ENCODE data around the gene BCL2L1. TPM values are rescaled to one million over a fixed set of nuclear protein-coding genes. Genes with fewer than 3 reads are reported as not detected.
A peak's percentile ranks its signal among the peaks of the same experiment; 100 is the strongest.

The BCL2L1 gene
- total RNA-seq, 1 experiment from 2014 or later = 226 TPM

DNA sequence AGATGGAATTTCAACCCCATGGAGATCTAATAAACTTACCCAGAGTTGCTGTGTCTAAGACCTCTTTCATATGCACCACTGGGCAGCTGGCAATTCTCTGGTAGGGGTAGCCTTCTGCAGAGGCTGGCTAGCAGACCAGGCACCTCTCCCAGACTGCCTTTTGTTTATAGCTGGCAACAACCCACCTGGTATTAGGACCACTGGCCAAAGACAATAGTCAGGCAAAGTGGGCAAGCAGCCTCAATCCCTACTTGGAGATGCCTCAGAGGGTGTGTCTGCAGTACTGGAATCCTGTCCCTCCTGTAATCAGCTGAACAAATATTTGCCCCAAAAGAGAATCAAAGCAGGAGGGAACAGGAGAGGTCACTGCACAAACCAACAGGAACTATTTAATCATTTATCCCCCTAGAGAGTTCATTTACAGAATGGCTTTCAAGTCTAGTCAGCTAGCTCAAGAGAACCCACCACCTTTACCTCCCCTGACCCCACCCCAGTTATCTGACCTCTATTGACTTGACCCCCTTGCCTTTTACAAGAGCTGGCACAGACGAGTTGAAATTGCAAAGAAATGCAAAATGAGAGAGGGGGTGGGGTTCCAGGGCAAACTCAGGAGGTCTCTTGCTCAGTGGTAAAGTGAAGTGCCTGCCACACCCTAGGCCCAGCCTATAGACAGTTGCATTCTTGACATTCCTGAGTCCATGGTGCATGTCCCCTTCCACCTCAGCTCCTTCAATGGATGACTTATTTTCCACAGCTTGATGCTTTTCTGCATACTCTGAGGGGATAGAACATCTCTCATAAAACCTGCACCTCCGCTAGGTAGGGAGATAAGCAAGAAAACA lies 2.8 kb downstream of the BCL2L1 start (continued):
- no peak for TF ChIP-seq CBX3 (IDR thresholded peaks at IDR 0.05; ENCODE audit: low read depth)
- no peak for TF ChIP-seq CEBPB (IDR thresholded peaks at IDR 0.05; ENCODE audit: low read depth)
- no peak for TF ChIP-seq EGR1 (IDR thresholded peaks at IDR 0.05; ENCODE audit: low read depth)

DNA sequence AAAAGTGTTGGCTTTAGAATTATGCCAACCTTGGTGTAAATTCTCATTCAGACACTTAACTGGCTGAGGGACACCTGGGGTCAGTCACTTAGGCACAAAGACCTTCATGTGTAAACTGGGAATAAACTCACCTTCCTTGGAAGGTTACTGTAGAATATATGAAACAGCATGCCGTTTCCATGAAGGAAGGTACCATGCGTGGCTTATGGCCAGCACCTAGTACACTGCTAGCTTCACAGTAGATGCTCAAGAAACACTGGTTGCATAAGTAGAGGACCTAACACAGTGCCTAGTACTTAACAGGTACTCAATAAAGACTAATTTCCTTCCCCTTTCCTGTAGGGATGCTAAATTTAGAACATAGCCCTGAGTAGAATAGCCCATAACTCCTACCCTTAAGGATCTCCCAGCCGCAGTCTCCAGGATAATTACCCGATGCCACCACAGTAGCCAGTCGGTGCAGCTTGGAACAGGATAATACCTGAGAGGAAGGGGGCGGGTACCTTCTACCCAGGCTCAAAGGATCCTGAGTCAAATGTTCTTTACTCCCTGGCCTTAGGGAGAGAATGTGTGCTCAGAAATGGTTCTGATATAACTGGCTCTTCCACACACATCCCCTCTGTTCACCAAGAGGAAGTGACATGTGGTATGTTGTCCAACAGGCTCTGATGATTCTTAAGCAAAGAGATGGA lies 3.6 kb downstream of the BCL2L1 start:
- Histone ChIP-seq H3K4me1 (ENCODE audit: control insufficient read depth in 1 of 2, insufficient read depth in 2 of 2, low read length in 2 of 2) (peaks cover 75 to 85% of the 10 kb centered on the region in 2 experiments), H4K20me1 (ENCODE audit: insufficient read depth) (no peaks in the 10 kb centered on the region), H3K9me3 (ENCODE audit: control insufficient read depth in 1 of 2, insufficient read depth in 1 of 2, low read depth in 1 of 2, low read length in 2 of 2) (no peaks in the 10 kb centered on the region), H3K9ac (ENCODE audit: low read length) (peak overlapping the region; percentile 96), H3K4me3 (replicated peaks in 1 of 2; ENCODE audit: low read depth in 1 of 2, low read length in 2 of 2) (peak overlapping the region in 1 of 2 experiments; percentile 82; a peak in 3 of 4 replicates), H3K4me2 (ENCODE audit: low read length) (peak overlapping the region; percentile 94), H3K27me3 (ENCODE audit: insufficient read depth, low read length) (no peaks in the 10 kb centered on the region), H3K9me2 (ENCODE audit: insufficient read depth) (no peaks in the 10 kb centered on the region), H3K36me3 (ENCODE audit: control insufficient read depth in 1 of 2, insufficient read depth in 2 of 2, low read length in 2 of 2) (peaks cover 5 to 62% of the 10 kb centered on the region in 2 experiments), H3K79me2 (ENCODE audit: insufficient read depth, low read length) (peaks cover 92% of the 10 kb centered on the region), H2AFZ (ENCODE audit: low read depth, low read length, poor library complexity, severe bottlenecking) (no peak overlapping the region), H3K27ac (ENCODE audit: low read depth, low read length) (peak overlapping the region; percentile 98)
- RAD21 ChIA-PET (ENCODE audit: low non-redundant PET in 1 of 2, low total read pairs in 2 of 2, uncharacterized antibody in 2 of 2, unreplicated experiment in 2 of 2) = interaction anchor here (0.7 to 1.7 kb wide), 3 partner anchors 54 to 58 kb away, joined by 3 to 4 read pairs (median 3); no protein-coding TSS in a partner anchor
- intact Hi-C loops (cut with micrococcal nuclease) = no loop called here
- no peak for TF ChIP-seq YY1 (IDR thresholded peaks at IDR 0.05; ENCODE audit: extremely low read depth, insufficient replicate concordance, low read depth, low read length)
- TF ChIP-seq SIN3A (IDR thresholded peaks at IDR 0.05; ENCODE audit: low read depth) = no peak
- TF ChIP-seq, protein P1, sequence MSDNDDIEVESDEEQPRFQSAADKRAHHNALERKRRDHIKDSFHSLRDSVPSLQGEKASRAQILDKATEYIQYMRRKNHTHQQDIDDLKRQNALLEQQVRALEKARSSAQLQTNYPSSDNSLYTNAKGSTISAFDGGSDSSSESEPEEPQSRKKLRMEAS (IDR thresholded peaks at IDR 0.05) = no peak
- no peak for TF ChIP-seq ELF1 (IDR thresholded peaks at IDR 0.05; ENCODE audit: borderline replicate concordance, low read depth)
- no peak; the same call in none of the 2 replicates for TF ChIP-seq POLR2AphosphoS5 (IDR thresholded peaks at IDR 0.05; ENCODE audit: low read depth, low read length)
- no peak for TF ChIP-seq CBX3 (IDR thresholded peaks at IDR 0.05; ENCODE audit: low read depth)
- TF ChIP-seq ZFX (IDR thresholded peaks at IDR 0.05) = no peak
- no peak for TF ChIP-seq SP1 (IDR thresholded peaks at IDR 0.05; ENCODE audit: low read depth)
- TF ChIP-seq, protein P2, sequence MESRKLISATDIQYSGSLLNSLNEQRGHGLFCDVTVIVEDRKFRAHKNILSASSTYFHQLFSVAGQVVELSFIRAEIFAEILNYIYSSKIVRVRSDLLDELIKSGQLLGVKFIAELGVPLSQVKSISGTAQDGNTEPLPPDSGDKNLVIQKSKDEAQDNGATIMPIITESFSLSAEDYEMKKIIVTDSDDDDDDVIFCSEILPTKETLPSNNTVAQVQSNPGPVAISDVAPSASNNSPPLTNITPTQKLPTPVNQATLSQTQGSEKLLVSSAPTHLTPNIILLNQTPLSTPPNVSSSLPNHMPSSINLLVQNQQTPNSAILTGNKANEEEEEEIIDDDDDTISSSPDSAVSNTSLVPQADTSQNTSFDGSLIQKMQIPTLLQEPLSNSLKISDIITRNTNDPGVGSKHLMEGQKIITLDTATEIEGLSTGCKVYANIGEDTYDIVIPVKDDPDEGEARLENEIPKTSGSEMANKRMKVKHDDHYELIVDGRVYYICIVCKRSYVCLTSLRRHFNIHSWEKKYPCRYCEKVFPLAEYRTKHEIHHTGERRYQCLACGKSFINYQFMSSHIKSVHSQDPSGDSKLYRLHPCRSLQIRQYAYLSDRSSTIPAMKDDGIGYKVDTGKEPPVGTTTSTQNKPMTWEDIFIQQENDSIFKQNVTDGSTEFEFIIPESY (IDR thresholded peaks at IDR 0.05; ENCODE audit: extremely low read depth, insufficient replicate concordance, low read length) = no peak
- TF ChIP-seq JUND (IDR thresholded peaks at IDR 0.05) = no peak
- DNase-seq (ENCODE audit: low read depth, low spot score) = no peak
- no TSS peak for BruUV-seq (replicated peaks)
- CTCF ChIA-PET = interaction anchor here (1.4 to 1.7 kb wide), 2 partner anchors 58 to 106 kb away, joined by 4 to 6 read pairs; no protein-coding TSS in a partner anchor
- POLR2A ChIA-PET = interaction anchor here (1.3 to 1.7 kb wide), 4 partner anchors 15 to 57 kb away, joined by 4 to 9 read pairs (median 6); no protein-coding TSS in a partner anchor
- ATAC-seq = no peak

Measured in HCT116 (cell line).